Keratinocyte (primary cell): Measurements from ENCODE around the gene RBM3. TPM values are rescaled to one million over a fixed set of nuclear protein-coding genes. Genes with fewer than 3 reads are reported as not detected.

Source experiments
- DNase-seq: peaks from one replicate; pipeline ENCODE4 v3.0.0-alpha.2; 2011; ENCODE audit warnings: low read depth, missing footprints, low spot score
- FAIRE-seq: peaks from 2 replicates; lab custom pipeline; 2011; peaks lifted over from hg19 to GRCh38; lab: Jason Lieb, UNC
- H2AFZ ChIP-seq: 2 replicates; pipeline ENCODE4 v1.6.0; 2012; ENCODE audit warnings: low read length, control low read depth, inconsistent platforms; ENCODE audit not compliant: control insufficient read depth
- H3K27ac ChIP-seq: 2 replicates; pipeline ENCODE4 v1.5.1; 2011; ENCODE audit warnings: low read length; ENCODE audit not compliant: control insufficient read depth, insufficient read depth
- H3K27me3 ChIP-seq: 3 replicates; pipeline ENCODE4 v1.6.0; 2011; ENCODE audit warnings: low read length; ENCODE audit not compliant: control insufficient read depth, insufficient read depth; ENCODE audit errors: extremely low read depth
- H3K36me3 ChIP-seq, 2 experiments: 2 replicates in 1 of 2; 3 replicates in 1 of 2; pipeline ENCODE4 v1.5.1; 2011; ENCODE audit warnings: low read length in 2 of 2, mild to moderate bottlenecking in 1 of 2; ENCODE audit not compliant: control insufficient read depth in 2 of 2, insufficient read depth in 2 of 2; ENCODE audit errors: extremely low read depth in 1 of 2
- H3K4me1 ChIP-seq: 3 replicates; pipeline ENCODE4 v1.5.1; 2011; ENCODE audit warnings: low read length; ENCODE audit not compliant: control insufficient read depth, insufficient read depth; ENCODE audit errors: extremely low read depth
- H3K4me2 ChIP-seq: 3 replicates; pipeline ENCODE4 v1.6.0; 2011; ENCODE audit warnings: low read depth, low read length; ENCODE audit not compliant: control insufficient read depth, insufficient read depth; ENCODE audit errors: extremely low read depth
- H3K4me3 ChIP-seq, 3 experiments: fragments of 200-600 bp in 1 of 3; sonication (generic) in 1 of 3; 2 replicates in 2 of 3; 3 replicates in 1 of 3; pipeline ENCODE4 v1.5.1; 2011 to 2016; ENCODE audit warnings: low read length in 3 of 3, mild to moderate bottlenecking in 3 of 3, control low read depth in 2 of 3, inconsistent platforms in 1 of 3, low read depth in 1 of 3, mixed read lengths in 1 of 3, mixed run types in 1 of 3, moderate library complexity in 1 of 3; ENCODE audit not compliant: control insufficient read depth in 2 of 3, insufficient read depth in 2 of 3; ENCODE audit errors: extremely low read depth in 1 of 3
- H3K79me2 ChIP-seq: 2 replicates; pipeline ENCODE4 v1.6.0; 2012; ENCODE audit warnings: low read length; ENCODE audit not compliant: control insufficient read depth, insufficient read depth
- H3K9ac ChIP-seq: 3 replicates; pipeline ENCODE4 v1.6.0; 2011; ENCODE audit warnings: low read length; ENCODE audit not compliant: control insufficient read depth, insufficient read depth; ENCODE audit errors: extremely low read depth
- H3K9me1 ChIP-seq: 3 replicates; pipeline ENCODE4 v1.6.0; 2011; ENCODE audit warnings: low read length; ENCODE audit not compliant: control insufficient read depth, insufficient read depth; ENCODE audit errors: extremely low read depth
- H3K9me3 ChIP-seq: 2 replicates; pipeline ENCODE4 v1.5.1; 2012; ENCODE audit warnings: low read depth, low read length; ENCODE audit not compliant: control insufficient read depth
- H4K20me1 ChIP-seq: 3 replicates; pipeline ENCODE4 v1.6.0; 2011; ENCODE audit warnings: low read length; ENCODE audit not compliant: control insufficient read depth, insufficient read depth; ENCODE audit errors: extremely low read depth
- CTCF ChIP-seq, 3 experiments: IDR thresholded peaks in 1 of 3; conservative IDR thresholded peaks in 1 of 3; optimal IDR thresholded peaks in 1 of 3; 2 replicates in 2 of 3; 3 replicates in 1 of 3; pipeline versions ENCODE3 to v1.5.1; 2011; ENCODE audit warnings: low read length in 3 of 3, mild to moderate bottlenecking in 3 of 3, moderate library complexity in 2 of 3, control low read depth in 1 of 3, inconsistent platforms in 1 of 3; ENCODE audit not compliant: insufficient read depth in 2 of 3; ENCODE audit errors: extremely low read depth in 1 of 3
- EZH2 ChIP-seq: IDR thresholded peaks from one replicate; pipeline ENCODE4 v1.6.1; 2012; ENCODE audit warnings: inconsistent platforms, mild to moderate bottlenecking, low read length, moderate library complexity
- dilution Hi-C: fragments of 300-500 bp; cut with MboI; formaldehyde crosslinking; loops from one replicate; pipeline ENCODE4 v1.7.0; 2020; ENCODE audit warnings: low sequenced_read_pairs; ENCODE audit not compliant: extremely low pct_ligation_motif_present
- polyA plus RNA-seq, 5 experiments: library from polyadenylated mRNA; depleted of rRNA in 3 of 5; stranded (reverse) in 3 of 5; stranded (forward) in 1 of 5; unstranded in 1 of 5; fragments of >200 nt; gene quantifications; 1 replicate in 1 of 5; 2 replicates in 3 of 5; 3 replicates in 1 of 5; pipeline versions ENCODE4 v1.2.1 to v1.2.3, GENCODE V29; 2011 to 2012; ENCODE audit warnings: missing spikeins in 2 of 5, low read depth in 1 of 5, low replicate concordance in 1 of 5

The RBM3 gene
- polyA plus RNA-seq, 1 donor (not counting 4 experiments of a cell fraction or from before 2014, with no cell fraction given): 327 TPM

- TF ChIP-seq EZH2 (no peak), CTCF (optimal IDR thresholded peaks at IDR 0.05 in 1 of 3, IDR thresholded peaks at IDR 0.05 in 1 of 3, conservative IDR thresholded peaks at IDR 0.05 in 1 of 3; ENCODE audit: extremely low read depth in 1 of 3, insufficient read depth in 2 of 3, low read length in 3 of 3) (no peak)
- Histone ChIP-seq H4K20me1 (no peaks in the 10 kb centered on the region), H3K9me3 (no peaks in the 10 kb centered on the region), H3K36me3 (peaks cover 17 to 22% of the 10 kb centered on the region in 2 experiments), H3K27me3 (no peaks in the 10 kb centered on the region), H3K27ac (no peak overlapping the region), H3K9ac (no peak overlapping the region), H3K4me1 (peaks cover 4% of the 10 kb centered on the region), H3K4me3 (no peak overlapping the region), H3K9me1 (no peaks in the 10 kb centered on the region), H3K4me2 (no peak overlapping the region), H2AFZ (no peak overlapping the region), H3K79me2 (peaks cover 8% of the 10 kb centered on the region)
- no peak for FAIRE-seq
- dilution Hi-C loops: no loop called here
- DNase-seq: no peak
Observed at GRCh38 chrX:48600226-48600625, 25.9 kb downstream of the RBM3 start.

- no peaks in the 10 kb centered on the region for H4K20me1 ChIP-seq
- FAIRE-seq (no peak), DNase-seq (no peak)
- H3K27me3 ChIP-seq: no peaks in the 10 kb centered on the region
- peaks cover 8% of the 10 kb centered on the region for H3K79me2 ChIP-seq
- no peak overlapping the region for H3K9ac ChIP-seq
- no peak overlapping the region for H3K27ac ChIP-seq
- H3K9me3 ChIP-seq: no peaks in the 10 kb centered on the region
- TF ChIP-seq CTCF (optimal IDR thresholded peaks at IDR 0.05 in 1 of 3, IDR thresholded peaks at IDR 0.05 in 1 of 3, conservative IDR thresholded peaks at IDR 0.05 in 1 of 3; ENCODE audit: extremely low read depth in 1 of 3, insufficient read depth in 2 of 3, low read length in 3 of 3) (no peak), EZH2 (no peak)
- H3K4me1 ChIP-seq: peaks cover 4% of the 10 kb centered on the region
- H3K4me3 ChIP-seq: no peak overlapping the region
- dilution Hi-C loops: no loop called here
- H2AFZ ChIP-seq: no peak overlapping the region
- no peaks in the 10 kb centered on the region for H3K9me1 ChIP-seq
- peaks cover 17 to 22% of the 10 kb centered on the region in 2 experiments for H3K36me3 ChIP-seq
- no peak overlapping the region for H3K4me2 ChIP-seq
Observed at GRCh38 chrX:48601741-48602394, 27.6 kb downstream of the RBM3 start.
